H1 (cell line): Measurements from ENCODE around the gene PTPRD. TPM values are rescaled to one million over a fixed set of nuclear protein-coding genes. Genes with fewer than 3 reads are reported as not detected.

ENCODE experiments used
- CTCF ChIA-PET: fragments of 300-600 bp; sonication (Branson Sonifier 250); formaldehyde crosslinking; loops from one replicate; lab custom pipeline; 2021; ENCODE audit not compliant: partially characterized antibody; lab: Charles Lee
- POLR2A ChIA-PET: fragments of 300-600 bp; sonication (Branson Sonifier 250); formaldehyde crosslinking; loops from one replicate; lab custom pipeline; 2021; ENCODE audit warnings: inconsistent platforms; ENCODE audit not compliant: partially characterized antibody; lab: Charles Lee
- DNase-seq, 2 experiments: peaks; one replicate each; pipeline versions ENCODE4 v3.0.0 to v3.0.0-alpha.2; 2010 to 2022; ENCODE audit warnings: low spot score in 2 of 2, low read depth in 1 of 2, mixed read lengths in 1 of 2
- FAIRE-seq: peaks from 2 replicates; lab custom pipeline; 2011; peaks lifted over from hg19 to GRCh38; lab: Jason Lieb, UNC
- H2AFZ ChIP-seq: 2 replicates; pipeline ENCODE4 v1.8.1; 2012; ENCODE audit warnings: low read length, inconsistent platforms
- H2AK5ac ChIP-seq: 2 replicates; pipeline ENCODE4 v1.6.1; 2013; ENCODE audit warnings: low read depth, low read length
- H2BK120ac ChIP-seq: replicated peaks from 2 replicates; pipeline ENCODE3; 2013; ENCODE audit warnings: low read depth, low read length, inconsistent platforms
- H2BK12ac ChIP-seq: 2 replicates; pipeline ENCODE4 v1.6.1; 2013; ENCODE audit warnings: low read depth, low read length
- H2BK15ac ChIP-seq: 2 replicates; pipeline ENCODE4 v1.6.1; 2013; ENCODE audit warnings: low read length
- H2BK20ac ChIP-seq: 2 replicates; pipeline ENCODE4 v1.6.1; 2013; ENCODE audit warnings: low read length
- H2BK5ac ChIP-seq: 2 replicates; pipeline ENCODE4 v1.6.1; 2013; ENCODE audit warnings: low read depth, low read length
- H3K14ac ChIP-seq: 2 replicates; pipeline ENCODE4 v1.6.1; 2013; ENCODE audit warnings: inconsistent platforms; ENCODE audit not compliant: insufficient read length
- H3K18ac ChIP-seq: 2 replicates; pipeline ENCODE4 v1.6.1; 2013; ENCODE audit warnings: low read length; ENCODE audit errors: extremely low read depth
- H3K23ac ChIP-seq: 2 replicates; pipeline ENCODE4 v1.6.1; 2013; ENCODE audit warnings: inconsistent platforms; ENCODE audit not compliant: insufficient read length
- H3K23me2 ChIP-seq: 2 replicates; pipeline ENCODE4 v1.6.1; 2013; ENCODE audit warnings: low read depth, low read length
- H3K27ac ChIP-seq: 2 replicates; pipeline ENCODE4 v1.6.1; 2011; ENCODE audit warnings: low read depth, low read length, inconsistent platforms
- H3K27me3 ChIP-seq, 4 experiments: replicated peaks in 1 of 4; 1 replicate in 1 of 4; 2 replicates in 3 of 4; pipeline versions ENCODE4 v1.6.1 to v1.8.1; 2011 to 2013; ENCODE audit warnings: low read length in 3 of 4, mild to moderate bottlenecking in 3 of 4, inconsistent platforms in 2 of 4, mixed read lengths in 2 of 4, moderate library complexity in 1 of 4; ENCODE audit not compliant: control insufficient read depth in 3 of 4, insufficient read depth in 3 of 4; ENCODE audit errors: extremely low read depth in 1 of 4
- H3K36me3 ChIP-seq, 4 experiments: 2 replicates each; pipeline versions ENCODE4 v1.6.1 to v1.8.1; 2011 to 2013; ENCODE audit warnings: mild to moderate bottlenecking in 4 of 4, low read length in 3 of 4, moderate library complexity in 2 of 4, control low read depth in 1 of 4, inconsistent platforms in 1 of 4; ENCODE audit not compliant: insufficient read depth in 4 of 4, control insufficient read depth in 2 of 4
- H3K4ac ChIP-seq: replicated peaks from 2 replicates; pipeline ENCODE3; 2013; ENCODE audit warnings: low read length, low read depth, mixed read lengths, inconsistent platforms; ENCODE audit not compliant: insufficient read length
- H3K4me1 ChIP-seq, 4 experiments: replicated peaks in 1 of 4; 1 replicate in 1 of 4; 2 replicates in 3 of 4; pipeline versions ENCODE4 v1.6.1 to v1.8.1; 2011 to 2013; ENCODE audit warnings: low read length in 3 of 4, inconsistent platforms in 2 of 4, mixed read lengths in 1 of 4; ENCODE audit not compliant: insufficient read depth in 4 of 4, control insufficient read depth in 3 of 4
- H3K4me2 ChIP-seq, 2 experiments: 2 replicates each; pipeline versions ENCODE4 v1.6.1 to v1.8.1; 2011 to 2013; ENCODE audit warnings: low read depth in 2 of 2, low read length in 2 of 2, control low read depth in 1 of 2, inconsistent platforms in 1 of 2, mild to moderate bottlenecking in 1 of 2; ENCODE audit not compliant: insufficient read depth in 1 of 2
- H3K4me3 ChIP-seq, 4 experiments: fragments of 200-600, 300-600 bp in 1 of 4; sonication (generic), shearing (Covaris generic), sonication (Bioruptor Twin) in 1 of 4; 2 replicates each; pipeline versions ENCODE4 v1.5.1 to v1.8.1; 2011 to 2016; ENCODE audit warnings: low read length in 4 of 4, low read depth in 3 of 4, control low read depth in 2 of 4, inconsistent platforms in 2 of 4, mild to moderate bottlenecking in 2 of 4, mixed read lengths in 1 of 4, moderate library complexity in 1 of 4; ENCODE audit not compliant: insufficient read depth in 2 of 4; ENCODE audit errors: extremely low read depth in 1 of 4
- H3K56ac ChIP-seq: replicated peaks from 2 replicates; pipeline ENCODE3; 2013; ENCODE audit warnings: low read depth, mild to moderate bottlenecking, mixed read lengths, low read length, inconsistent platforms; ENCODE audit not compliant: insufficient read length
- H3K79me1 ChIP-seq: 2 replicates; pipeline ENCODE4 v1.6.1; 2013; ENCODE audit warnings: low read depth, low read length, control low read depth
- H3K79me2 ChIP-seq, 2 experiments: 2 replicates each; pipeline versions ENCODE4 v1.6.1 to v1.8.1; 2012 to 2013; ENCODE audit warnings: low read length in 2 of 2, mild to moderate bottlenecking in 2 of 2, inconsistent platforms in 1 of 2; ENCODE audit not compliant: insufficient read depth in 2 of 2, control insufficient read depth in 1 of 2
- H3K9ac ChIP-seq, 4 experiments: replicated peaks in 1 of 4; 1 replicate in 1 of 4; 2 replicates in 3 of 4; pipeline versions ENCODE4 v1.6.1 to v1.8.1; 2011 to 2013; ENCODE audit warnings: low read depth in 3 of 4, low read length in 3 of 4, control low read depth in 2 of 4, mild to moderate bottlenecking in 2 of 4, moderate library complexity in 2 of 4, inconsistent platforms in 1 of 4; ENCODE audit errors: extremely low read depth in 1 of 4
- H3K9me3 ChIP-seq, 2 experiments: 2 replicates each; pipeline versions ENCODE4 v1.6.1 to v1.8.1; 2012 to 2013; ENCODE audit warnings: mild to moderate bottlenecking in 2 of 2, moderate library complexity in 2 of 2, control low read depth in 1 of 2, inconsistent platforms in 1 of 2, low read depth in 1 of 2, low read length in 1 of 2, mixed read lengths in 1 of 2; ENCODE audit not compliant: insufficient read depth in 2 of 2
- H4K20me1 ChIP-seq, 2 experiments: replicated peaks in 1 of 2; 2 replicates each; pipeline versions ENCODE3 to v1.8.1; 2011 to 2013; ENCODE audit warnings: inconsistent platforms in 2 of 2, low read length in 2 of 2, mild to moderate bottlenecking in 1 of 2; ENCODE audit not compliant: insufficient read depth in 2 of 2, control insufficient read depth in 1 of 2
- H4K5ac ChIP-seq: 2 replicates; pipeline ENCODE4 v1.6.1; 2013; ENCODE audit warnings: low read length, low read depth, mixed read lengths, inconsistent platforms; ENCODE audit not compliant: insufficient read length
- H4K8ac ChIP-seq: 2 replicates; pipeline ENCODE4 v1.8.0; 2013; ENCODE audit warnings: mild to moderate bottlenecking, moderate library complexity, low read length, inconsistent platforms; ENCODE audit not compliant: insufficient read depth; ENCODE audit errors: extremely low read depth
- H4K91ac ChIP-seq: replicated peaks from 2 replicates; pipeline ENCODE3; 2013; ENCODE audit warnings: low read length, mixed read lengths, inconsistent platforms; ENCODE audit not compliant: insufficient read length
- CTCF ChIP-seq, 3 experiments: IDR thresholded peaks; 1 replicate in 2 of 3; 2 replicates in 1 of 3; pipeline versions ENCODE4 v1.5.1 to v1.6.1; 2011; ENCODE audit warnings: low read length in 3 of 3, mild to moderate bottlenecking in 3 of 3, inconsistent platforms in 2 of 3, low read depth in 1 of 3, moderate library complexity in 1 of 3; ENCODE audit not compliant: insufficient read depth in 1 of 3; ENCODE audit errors: control extremely low read depth in 1 of 3
- SUZ12 ChIP-seq: fragments of 200-600 bp; sonication (generic); IDR thresholded peaks from 2 replicates; pipeline ENCODE4 v1.6.1; 2012; ENCODE audit warnings: mild to moderate bottlenecking, inconsistent platforms, low read length, moderate library complexity, mixed read lengths
- WGBS, 2 experiments: shearing (Covaris generic) in 1 of 2; methylation state at CpG; one replicate each; pipeline versions ENCODE4 v1.1.6 to v1.1.7; 2013 to 2015; ENCODE audit warnings: low lambda C conversion rate in 2 of 2, mixed read lengths in 2 of 2, inconsistent platforms in 1 of 2, low coverage in 1 of 2, missing lambda C conversion rate in 1 of 2; ENCODE audit not compliant: insufficient replicate concordance in 2 of 2, insufficient coverage in 1 of 2, insufficient read length in 1 of 2; ENCODE audit errors: extremely low coverage in 1 of 2, missing lambda C conversion rate in 1 of 2; 5-methylcytosine and 5-hydroxymethylcytosine counted together
- polyA plus RNA-seq, 7 experiments: library from polyadenylated mRNA; depleted of rRNA in 3 of 7; stranded (reverse) in 5 of 7; unstranded in 2 of 7; fragments of >200 nt in 5 of 7; fragments of 200-250 nt in 2 of 7; gene quantifications; 1 replicate in 5 of 7; 2 replicates in 1 of 7; 4 replicates in 1 of 7; pipeline versions ENCODE4 v1.2.1 to v1.2.3, GENCODE V29; 2011 to 2013; ENCODE audit warnings: missing spikeins in 2 of 7, mixed read lengths in 2 of 7
- total RNA-seq: library from RNA; stranded (reverse); fragmentation: NEBNext Ultra II Directional; extraction: Animal tissue kit (Norgen Biotek cat#: 25700); gene quantifications from 2 replicates; pipeline ENCODE4 v1.2.1, GENCODE V29; 2021

PTPRD gene
- total and polyA plus RNA-seq, 2 of the 8 experiments (the other 6 are each of a cell fraction or from before 2014, with no cell fraction given): 17.2 to 77.0 TPM

- FAIRE-seq (no peak), DNase-seq (no peak)
- Histone ChIP-seq H3K4me2 (no peak overlapping the region), H3K56ac (no peak overlapping the region), H3K23me2 (no peaks in the 10 kb centered on the region), H2BK12ac (no peak overlapping the region), H3K4ac (no peak overlapping the region), H4K91ac (no peak overlapping the region), H3K4me1 (no peaks in the 10 kb centered on the region), H2BK120ac (no peak overlapping the region), H3K18ac (no peak overlapping the region), H4K5ac (no peak overlapping the region), H3K14ac (no peak overlapping the region), H3K9me3 (no peaks in the 10 kb centered on the region), H2BK5ac (no peak overlapping the region), H3K4me3 (no peak overlapping the region), H3K36me3 (no peaks in the 10 kb centered on the region), H3K27ac (no peak overlapping the region), H3K23ac (no peak overlapping the region), H2BK20ac (no peak overlapping the region), H3K79me1 (no peaks in the 10 kb centered on the region), H3K9ac (no peak overlapping the region), H3K27me3 (no peaks in the 10 kb centered on the region), H4K20me1 (no peaks in the 10 kb centered on the region), H2AK5ac (no peak overlapping the region)
- POLR2A ChIA-PET: no interaction called here
- 89% methylated on average over 1 of the region's 1 CpG; no CpG with 5 or more reads in 1 of the 2 experiments for WGBS, 2 experiments
- TF ChIP-seq SUZ12: no peak
- no peak for TF ChIP-seq CTCF (IDR thresholded peaks at IDR 0.05; ENCODE audit: control extremely low read depth in 1 of 3, insufficient read depth in 1 of 3, low read depth in 1 of 3, low read length in 3 of 3)
- TF ChIP-seq, all 59 proteins: peak for 0
- CTCF ChIA-PET: no interaction called here
- Histone ChIP-seq H2BK15ac (no peak overlapping the region), H2AFZ (no peak overlapping the region), H4K8ac (no peak overlapping the region), H3K79me2 (no peaks in the 10 kb centered on the region)
These were observed 439.2 kb downstream of the PTPRD start for GRCh38 chr9:10173561-10173960.
